Epithelial cell of prostate (primary cell): Measurements from ENCODE around the gene SLC7A5.

Source experiments
- DNase-seq: peaks from one replicate; pipeline ENCODE4 v3.0.0-alpha.2; 2011; ENCODE audit warnings: low read depth, low spot score
- H3K27ac ChIP-seq: fragments of 450-650 bp; 2 replicates; pipeline ENCODE4 v1.5.1; 2017; ENCODE audit warnings: mild to moderate bottlenecking

The SLC7A5 gene

DNA sequence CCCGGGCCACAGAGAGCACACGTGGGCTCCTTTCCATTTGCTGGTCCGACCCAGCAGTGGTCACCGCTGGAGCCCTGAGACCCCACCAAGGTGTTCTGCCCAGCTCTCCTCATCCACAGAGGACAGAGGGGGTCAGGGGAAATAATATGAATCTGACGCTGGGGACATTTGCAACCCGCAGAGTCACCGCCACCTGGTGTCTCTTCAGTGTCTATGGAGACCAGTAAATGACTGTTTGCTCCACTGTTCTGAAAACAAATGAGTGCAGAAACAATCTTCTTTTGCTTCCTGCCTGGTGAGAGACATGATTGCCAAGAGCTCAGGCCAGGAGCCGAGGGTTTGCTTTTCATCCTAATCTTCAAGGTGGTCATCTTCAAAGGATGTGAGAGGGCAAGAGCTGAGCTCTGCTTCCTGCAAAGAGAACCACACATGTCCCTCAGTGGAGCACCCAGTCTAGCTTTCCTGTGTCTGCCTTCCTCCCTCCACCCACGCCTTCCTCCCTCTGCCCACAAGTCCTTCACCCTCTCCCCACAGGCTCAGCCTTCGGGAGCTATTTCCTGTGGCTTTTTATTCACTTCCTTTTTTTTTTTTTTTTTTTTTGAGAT, 88.8 kb downstream of the SLC7A5 start:
- no peak for DNase-seq
- peak overlapping the region; percentile 88 for H3K27ac ChIP-seq
